Measurements from ENCODE around the gene FBH1. TPM values are rescaled to one million over a fixed set of nuclear protein-coding genes. Genes with fewer than 3 reads are reported as not detected.
"Not testable (repeated sequence)": the region's sequence is repeated elsewhere in the genome, so short reads cannot be mapped to it uniquely, and the experiment has no call there.

The FBH1 gene
- total RNA-seq, 1 donor from 2014 or later, result 54.9 TPM

- Histone ChIP-seq H3K36me3 (ENCODE audit: control insufficient read depth, insufficient read depth, low read length) (no peaks in the 10 kb centered on the region), H3K4me3 (ENCODE audit: low read depth, low read length) (no peak overlapping the region), H3K27me3 (ENCODE audit: control insufficient read depth, insufficient read depth, low read length) (no peaks in the 10 kb centered on the region)
- peak; percentile 98 for DNase-seq (ENCODE audit: low read depth)
- TF ChIP-seq, protein P1, sequence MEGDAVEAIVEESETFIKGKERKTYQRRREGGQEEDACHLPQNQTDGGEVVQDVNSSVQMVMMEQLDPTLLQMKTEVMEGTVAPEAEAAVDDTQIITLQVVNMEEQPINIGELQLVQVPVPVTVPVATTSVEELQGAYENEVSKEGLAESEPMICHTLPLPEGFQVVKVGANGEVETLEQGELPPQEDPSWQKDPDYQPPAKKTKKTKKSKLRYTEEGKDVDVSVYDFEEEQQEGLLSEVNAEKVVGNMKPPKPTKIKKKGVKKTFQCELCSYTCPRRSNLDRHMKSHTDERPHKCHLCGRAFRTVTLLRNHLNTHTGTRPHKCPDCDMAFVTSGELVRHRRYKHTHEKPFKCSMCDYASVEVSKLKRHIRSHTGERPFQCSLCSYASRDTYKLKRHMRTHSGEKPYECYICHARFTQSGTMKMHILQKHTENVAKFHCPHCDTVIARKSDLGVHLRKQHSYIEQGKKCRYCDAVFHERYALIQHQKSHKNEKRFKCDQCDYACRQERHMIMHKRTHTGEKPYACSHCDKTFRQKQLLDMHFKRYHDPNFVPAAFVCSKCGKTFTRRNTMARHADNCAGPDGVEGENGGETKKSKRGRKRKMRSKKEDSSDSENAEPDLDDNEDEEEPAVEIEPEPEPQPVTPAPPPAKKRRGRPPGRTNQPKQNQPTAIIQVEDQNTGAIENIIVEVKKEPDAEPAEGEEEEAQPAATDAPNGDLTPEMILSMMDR (IDR thresholded peaks at IDR 0.05; ENCODE audit: insufficient read depth, low read length, poor library complexity, severe bottlenecking), result no peak
Observed at GRCh38 chr10:5944389-5945189, 54.5 kb downstream of the FBH1 start.

DNA sequence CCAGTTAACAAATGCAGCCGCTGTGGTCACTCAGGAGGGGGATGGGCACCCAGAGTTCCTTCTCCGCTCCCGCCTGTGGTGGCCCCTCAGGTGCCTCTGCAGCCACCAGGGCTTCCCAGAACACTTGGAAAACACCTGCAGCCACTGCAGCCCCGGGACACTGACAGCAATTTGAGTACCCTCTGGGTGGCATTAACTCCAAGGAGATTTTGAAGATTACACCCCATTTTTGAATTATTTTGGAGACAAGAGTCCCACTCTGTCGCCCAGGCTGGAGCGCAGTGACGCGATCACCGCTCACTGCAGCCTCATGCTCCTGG is 55.1 kb downstream of the FBH1 start:
- Histone ChIP-seq H3K27me3 (ENCODE audit: control insufficient read depth, insufficient read depth, low read length) (no peaks in the 10 kb centered on the region), H3K4me3 (ENCODE audit: low read depth, low read length) (no peak overlapping the region), H3K36me3 (ENCODE audit: control insufficient read depth, insufficient read depth, low read length) (no peaks in the 10 kb centered on the region)
- TF ChIP-seq, protein P1 (IDR thresholded peaks at IDR 0.05; ENCODE audit: insufficient read depth, low read length, poor library complexity, severe bottlenecking), result no peak
- no peak for DNase-seq (ENCODE audit: low read depth)

- no peak for DNase-seq (ENCODE audit: low read depth)
- Histone ChIP-seq H3K4me3 (ENCODE audit: low read depth, low read length) (no peak overlapping the region), H3K27me3 (ENCODE audit: control insufficient read depth, insufficient read depth, low read length) (no peaks in the 10 kb centered on the region), H3K36me3 (ENCODE audit: control insufficient read depth, insufficient read depth, low read length) (no peaks in the 10 kb centered on the region)
- TF ChIP-seq, protein P1 (IDR thresholded peaks at IDR 0.05; ENCODE audit: insufficient read depth, low read length, poor library complexity, severe bottlenecking), result no peak
Observed at GRCh38 chr10:5945561-5946418, 55.7 kb downstream of the FBH1 start.

DNA sequence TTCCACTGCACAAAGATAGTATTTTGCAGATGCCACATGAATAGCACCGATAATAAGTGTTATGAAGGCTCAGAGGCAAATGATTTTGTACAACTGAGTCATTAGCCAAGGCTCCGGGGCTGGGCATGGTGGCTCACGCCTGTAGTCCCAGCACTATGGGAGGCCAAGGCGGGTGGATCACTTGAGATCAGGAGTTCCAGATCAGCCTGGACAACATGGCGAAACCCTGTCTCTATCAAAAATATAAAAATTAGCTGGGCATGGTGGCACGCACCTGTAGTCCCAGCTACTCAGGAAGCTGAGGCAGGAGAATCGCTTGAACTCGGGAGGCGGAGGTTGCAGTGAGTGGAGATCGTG is 56.4 kb downstream of the FBH1 start:
- not testable (repeated sequence) for H3K36me3 ChIP-seq (ENCODE audit: control insufficient read depth, insufficient read depth, low read length); H3K4me3 ChIP-seq (ENCODE audit: low read depth, low read length)

GRCh38 chr10:5946786-5947185 is 56.7 kb downstream of the FBH1 start:
- DNase-seq (ENCODE audit: low read depth), result no peak
- Histone ChIP-seq H3K27me3 (ENCODE audit: control insufficient read depth, insufficient read depth, low read length) (no peaks in the 10 kb centered on the region), H3K36me3 (ENCODE audit: control insufficient read depth, insufficient read depth, low read length) (no peaks in the 10 kb centered on the region), H3K4me3 (ENCODE audit: low read depth, low read length) (no peak overlapping the region)
- TF ChIP-seq, protein P1 (IDR thresholded peaks at IDR 0.05; ENCODE audit: insufficient read depth, low read length, poor library complexity, severe bottlenecking), result no peak

More for the DNA sequence above, 56.4 kb downstream of the FBH1 start:
- DNase-seq (ENCODE audit: low read depth); H3K27me3 ChIP-seq (ENCODE audit: control insufficient read depth, insufficient read depth, low read length): not testable (repeated sequence)

- DNase-seq (ENCODE audit: low read depth), result no peak
- TF ChIP-seq, protein P1 (IDR thresholded peaks at IDR 0.05; ENCODE audit: insufficient read depth, low read length, poor library complexity, severe bottlenecking), result no peak
- no peak overlapping the region for H3K4me3 ChIP-seq (ENCODE audit: low read depth, low read length)
- no peaks in the 10 kb centered on the region for H3K27me3 ChIP-seq (ENCODE audit: control insufficient read depth, insufficient read depth, low read length)
- no peaks in the 10 kb centered on the region for H3K36me3 ChIP-seq (ENCODE audit: control insufficient read depth, insufficient read depth, low read length)
Observed at GRCh38 chr10:5947471-5948207, 57.6 kb downstream of the FBH1 start.

Measured in kidney epithelial cell (primary cell).